ENCODE measurements around the gene SKIDA1.
A peak's percentile ranks its signal among the peaks of the same experiment; 100 is the strongest.

SKIDA1 gene

DNA sequence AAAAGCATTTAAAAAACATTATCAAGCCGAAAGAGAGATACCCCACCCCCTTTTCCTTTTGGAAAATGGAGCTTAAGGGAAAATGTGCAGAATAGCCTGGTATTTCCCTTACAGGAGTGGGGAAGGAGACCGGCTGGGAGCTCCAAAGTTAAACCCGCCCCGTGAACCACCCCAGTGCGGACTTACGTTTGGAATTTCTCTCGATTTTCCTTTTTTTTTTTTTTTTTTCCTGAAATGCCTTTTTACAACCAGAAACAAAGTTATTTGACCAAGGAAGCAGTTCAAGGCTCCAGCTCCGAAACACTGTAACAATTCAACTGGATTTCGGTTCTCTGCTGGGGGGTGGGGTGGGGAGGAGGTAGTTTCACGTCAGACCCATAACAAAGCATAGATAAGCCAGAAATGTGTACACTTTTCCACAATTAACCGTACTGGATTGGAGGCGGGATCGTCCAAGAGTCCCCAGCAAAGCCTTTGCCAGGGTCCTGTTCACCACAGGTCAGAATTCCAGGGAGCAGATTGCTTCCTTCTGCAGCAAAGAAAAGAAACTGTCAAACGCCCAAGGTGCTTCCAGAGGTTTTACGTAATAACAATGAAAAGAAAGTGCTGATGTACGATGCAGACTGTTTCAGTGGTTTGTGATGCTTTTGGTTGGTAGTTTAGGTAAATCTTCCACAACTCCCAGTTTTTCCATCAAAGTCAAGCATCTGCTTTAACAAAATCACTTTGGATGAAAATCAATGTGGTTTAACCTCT is 6.7 kb downstream of the SKIDA1 start:
- no peak overlapping the region for H3K4me3 ChIP-seq (ENCODE audit: low read length)
- no peak for DNase-seq (ENCODE audit: low read depth, low spot score)

GRCh38 chr10:21518149-21518640 is 7.3 kb downstream of the SKIDA1 start:
- peak overlapping the region; percentile 57 for H3K4me3 ChIP-seq (ENCODE audit: low read length)
- DNase-seq (ENCODE audit: low read depth, low spot score) = no peak

DNA sequence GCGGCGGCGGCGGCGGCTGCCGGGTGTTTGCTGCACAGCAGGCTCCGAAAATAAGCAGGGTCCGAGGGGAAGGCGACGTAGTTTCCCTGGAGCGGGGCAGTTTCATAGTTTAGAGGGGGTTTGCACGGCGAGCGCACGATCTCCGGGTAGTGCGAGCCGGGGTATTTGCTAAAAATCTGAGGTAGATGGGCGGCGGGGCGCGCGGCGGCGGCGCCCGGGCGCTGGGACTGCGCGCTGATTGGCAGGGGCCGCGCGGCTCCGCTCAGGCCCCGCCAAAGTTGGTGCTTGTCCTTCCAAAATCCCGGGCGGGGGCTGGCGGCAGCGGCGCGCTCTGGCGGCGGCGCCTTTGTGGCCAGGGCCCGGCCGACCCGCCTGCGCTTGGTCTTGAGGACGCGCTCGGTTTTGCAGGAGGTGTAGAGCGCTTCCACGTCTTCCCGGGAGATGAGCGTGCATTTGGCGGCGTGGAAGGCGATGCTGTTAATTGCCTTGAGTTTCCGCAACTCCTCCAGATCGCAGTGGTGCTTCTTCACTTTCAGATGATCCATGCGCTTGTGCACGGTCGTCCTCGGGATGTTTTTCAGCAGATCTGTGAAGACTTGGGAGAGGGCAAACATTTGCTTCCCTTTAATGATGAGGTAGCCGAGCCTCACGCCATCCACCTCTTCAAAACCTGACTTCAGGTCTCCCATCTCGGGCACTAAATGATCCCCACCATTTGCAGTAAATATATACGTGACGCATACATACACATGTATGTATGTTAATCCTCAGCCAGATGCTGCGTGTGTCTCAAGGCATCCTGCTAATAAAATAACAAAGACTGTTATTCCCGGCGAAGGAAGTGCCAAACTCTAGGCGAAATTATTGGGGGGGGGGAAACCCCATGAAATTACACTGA is 8.1 kb downstream of the SKIDA1 start:
- peak overlapping the region; percentile 57 for H3K4me3 ChIP-seq (ENCODE audit: low read length)
- DNase-seq (ENCODE audit: low read depth, low spot score) = no peak

DNA sequence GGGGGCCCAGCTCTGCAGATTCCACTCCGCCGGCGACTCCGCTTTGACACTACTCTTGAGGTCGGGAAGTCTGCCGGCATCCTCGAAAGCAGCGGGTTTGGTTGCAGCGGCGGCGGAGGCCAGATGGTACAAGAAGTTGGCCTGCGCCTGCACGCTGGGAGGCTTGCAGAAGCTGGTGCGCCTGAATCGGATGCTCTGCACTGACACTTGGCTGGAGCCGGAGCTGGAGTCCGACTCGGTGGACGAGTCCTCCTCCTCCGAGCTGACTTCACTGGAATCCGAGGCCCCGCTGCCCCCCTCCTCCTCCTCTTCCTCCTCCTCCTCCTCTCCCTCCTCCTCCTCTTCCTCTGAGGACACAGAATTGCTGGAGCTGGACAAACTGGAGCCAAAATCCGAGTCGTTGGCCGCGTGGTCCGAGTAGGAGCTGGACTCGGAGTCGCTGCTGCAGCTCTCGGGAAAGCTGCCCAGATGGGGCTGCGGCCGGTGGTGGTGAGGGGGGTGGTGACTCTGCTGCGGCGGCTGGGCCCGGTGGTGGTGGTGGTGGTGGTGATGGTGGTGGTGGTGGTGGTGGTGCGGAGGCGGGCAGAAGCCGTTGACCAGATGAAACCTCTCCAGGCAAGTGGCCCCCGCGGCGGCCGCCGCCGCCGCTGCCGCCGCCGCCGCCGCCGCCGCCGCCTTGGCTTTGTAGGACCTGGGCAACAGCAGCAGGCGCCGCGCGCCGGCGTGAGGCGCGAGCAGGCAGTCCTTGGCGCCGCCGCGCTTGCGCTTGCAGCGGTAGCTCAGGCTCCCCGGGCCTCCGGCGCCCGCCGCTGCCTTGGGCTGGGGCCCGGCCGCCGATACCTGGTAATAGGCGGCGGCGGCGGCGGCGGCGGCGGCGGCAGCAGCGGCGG is 9.0 kb downstream of the SKIDA1 start:
- DNase-seq (ENCODE audit: low read depth, low spot score) = no peak
- H3K4me3 ChIP-seq (ENCODE audit: low read length) = peak overlapping the region; percentile 57

DNA sequence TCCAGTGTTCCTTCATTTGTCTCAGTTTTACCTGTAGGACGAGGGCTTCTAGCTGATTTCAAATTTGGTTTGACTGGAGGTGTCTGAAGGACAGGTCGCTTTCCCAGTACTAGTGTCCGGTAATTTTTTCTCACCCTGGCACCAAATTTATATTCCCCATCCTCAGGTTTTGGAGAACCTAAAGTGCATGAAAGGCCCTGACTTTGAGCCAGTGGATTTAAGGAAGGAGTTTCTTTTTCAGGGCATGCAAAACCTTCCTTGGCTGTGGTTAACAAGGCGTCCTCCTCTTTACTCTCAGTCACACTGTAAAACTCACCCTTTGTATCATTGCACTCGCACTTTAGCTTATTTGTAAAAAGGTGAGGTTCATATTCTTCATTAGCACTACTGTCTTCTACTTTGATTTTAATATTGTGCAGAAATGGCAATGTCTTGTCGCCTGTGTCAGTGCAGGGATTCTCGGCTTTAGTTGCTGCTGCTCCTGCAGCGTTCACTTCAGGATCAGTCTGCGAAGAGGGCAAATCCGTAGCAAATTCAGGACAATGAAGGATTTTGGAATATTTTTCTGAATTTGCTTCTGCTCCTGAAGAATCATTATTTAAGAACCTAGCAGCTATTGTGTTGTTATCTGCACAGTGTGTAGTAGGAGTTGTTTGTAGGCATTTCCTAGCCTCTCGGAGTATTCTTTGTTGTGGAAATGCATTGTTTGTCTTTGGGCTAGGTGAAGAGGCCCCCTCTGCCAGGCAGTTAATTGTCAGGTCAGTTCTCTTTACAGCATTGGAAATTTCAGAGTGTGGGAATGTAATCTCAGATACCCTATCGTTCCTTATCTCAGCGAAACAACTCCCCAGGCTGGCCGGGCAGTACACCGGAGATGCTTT is 9.9 kb downstream of the SKIDA1 start:
- no peak overlapping the region for H3K4me3 ChIP-seq (ENCODE audit: low read length)
- no peak for DNase-seq (ENCODE audit: low read depth, low spot score)

DNA sequence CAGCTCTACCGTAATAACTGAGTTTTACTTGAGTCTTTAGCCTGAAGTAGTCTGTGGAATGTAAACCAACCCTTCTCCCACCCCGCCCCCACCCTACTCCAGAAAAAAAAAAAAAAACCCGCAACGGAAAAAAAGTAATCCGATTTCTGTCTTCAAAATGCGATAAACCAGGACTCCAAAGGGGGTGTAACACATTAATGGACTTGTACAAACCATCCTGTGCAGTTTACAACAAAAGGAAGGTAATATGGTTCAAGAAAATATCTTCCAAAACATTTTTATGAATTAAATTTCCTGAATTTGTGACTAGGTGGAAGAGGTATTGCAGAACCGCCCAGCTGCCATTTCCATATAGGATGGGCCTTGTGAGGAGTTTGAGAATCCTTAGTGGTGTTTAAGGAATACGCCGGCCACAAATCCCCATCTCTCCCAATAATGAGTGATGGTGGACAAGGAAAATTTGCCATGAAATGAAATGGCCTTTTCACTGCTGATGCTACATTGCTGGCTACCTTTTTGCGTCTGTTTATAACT is 10.6 kb downstream of the SKIDA1 start:
- no peak overlapping the region for H3K4me3 ChIP-seq (ENCODE audit: low read length)
- DNase-seq (ENCODE audit: low read depth, low spot score) = no peak

DNA sequence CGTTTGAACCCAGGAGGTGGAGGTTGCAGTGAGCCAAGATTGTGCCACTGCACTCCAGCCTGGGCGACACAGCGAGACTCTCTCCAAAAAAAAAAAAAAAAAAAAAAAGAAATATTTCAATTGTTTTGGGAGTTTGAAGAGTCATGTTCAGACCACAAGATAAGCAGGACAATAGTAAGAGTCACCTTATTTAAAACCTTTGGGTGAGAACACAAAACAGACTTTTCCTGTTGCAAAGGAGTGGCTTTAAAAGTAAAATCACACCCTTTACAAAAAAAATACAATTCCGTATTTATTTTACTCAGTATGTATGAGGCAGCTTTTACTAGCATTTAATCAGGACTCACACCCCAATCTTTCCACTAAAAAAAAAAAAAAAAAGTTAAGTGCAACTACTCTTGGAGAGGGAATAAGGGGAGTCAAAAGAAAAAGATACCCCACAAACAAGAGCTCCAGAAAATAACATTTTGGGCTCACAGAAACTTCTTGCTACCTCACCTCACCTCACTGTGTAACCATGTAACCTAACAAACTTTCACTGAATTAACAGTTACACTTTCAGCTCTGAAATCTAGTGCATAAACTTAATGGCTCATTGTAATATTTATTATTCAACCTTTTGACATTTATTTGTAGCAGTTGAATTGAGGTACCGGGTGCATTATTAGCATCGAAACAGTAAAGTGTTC is 11.2 kb downstream of the SKIDA1 start:
- DNase-seq (ENCODE audit: low read depth, low spot score) = no peak
- no peak overlapping the region for H3K4me3 ChIP-seq (ENCODE audit: low read length)

GRCh38 chr10:21513405-21513788 is 12.1 kb downstream of the SKIDA1 start:
- DNase-seq (ENCODE audit: low read depth, low spot score) = no peak
- no peak overlapping the region for H3K4me3 ChIP-seq (ENCODE audit: low read length)

DNA sequence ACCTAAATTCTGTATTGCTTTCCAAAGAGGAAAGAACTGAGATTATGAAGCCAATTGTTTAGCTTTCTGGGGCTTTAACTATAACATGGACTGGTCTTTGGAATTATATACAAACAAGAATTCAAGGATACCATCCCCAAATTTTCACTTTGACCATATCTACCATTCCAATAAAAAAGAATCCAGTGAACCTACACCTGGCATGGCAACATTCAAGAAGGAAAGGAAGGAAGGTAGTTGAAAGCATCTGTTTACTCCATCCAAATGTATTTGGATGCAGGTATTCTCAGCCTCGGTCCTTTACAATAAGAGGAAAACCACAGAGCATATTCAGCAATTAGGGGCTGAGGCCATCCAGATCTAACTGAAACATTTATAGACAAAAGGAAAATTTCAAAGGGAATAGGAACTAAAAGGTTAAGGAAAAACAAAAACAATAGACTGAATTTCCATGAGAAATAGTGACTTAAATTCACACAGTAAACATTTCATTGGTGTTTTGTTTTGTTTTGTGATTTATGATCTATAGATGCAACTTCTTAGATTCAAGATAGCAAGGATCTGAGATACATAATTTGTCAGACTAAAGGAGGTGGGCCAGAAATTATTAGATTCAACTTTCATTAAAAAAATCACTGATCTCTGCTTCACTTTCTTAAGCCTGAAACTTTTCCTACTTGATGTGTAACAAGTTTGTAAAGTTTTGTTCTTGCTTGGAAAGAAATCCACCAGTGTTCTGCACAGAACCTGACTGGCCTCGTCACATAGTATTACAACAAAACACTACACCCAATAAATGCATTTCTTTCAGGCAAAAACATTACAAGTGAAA is 12.7 kb downstream of the SKIDA1 start:
- no peak for DNase-seq (ENCODE audit: low read depth, low spot score)
- no peak overlapping the region for H3K4me3 ChIP-seq (ENCODE audit: low read length)

DNA sequence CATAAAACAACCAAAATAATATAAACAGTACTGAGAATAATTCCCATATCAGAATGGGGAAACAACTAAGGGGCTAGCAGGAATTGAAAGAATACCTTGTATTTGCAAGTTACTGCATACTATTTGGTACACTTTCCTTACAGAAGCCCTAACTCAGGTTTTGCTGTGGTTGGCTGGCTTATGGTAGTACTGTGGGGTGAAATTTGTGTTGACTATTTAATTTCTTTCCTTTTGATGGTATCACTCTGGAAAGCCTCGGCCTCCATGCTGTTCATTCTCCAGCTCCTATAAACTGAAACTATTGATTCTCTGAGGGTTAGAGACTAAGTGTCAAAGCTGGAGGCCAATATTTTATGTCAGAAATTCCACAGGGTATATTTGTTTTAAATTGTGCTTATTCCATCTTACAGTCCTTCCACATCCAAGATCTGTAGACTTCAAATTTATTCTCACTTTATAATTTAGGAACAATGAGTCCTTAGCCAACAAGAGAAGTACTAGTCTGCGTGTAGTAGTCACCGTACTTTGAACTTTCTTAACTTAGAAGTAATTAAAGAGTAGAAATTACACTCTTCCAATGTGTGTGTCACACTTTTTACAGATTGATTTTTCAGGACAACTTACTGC is 13.4 kb downstream of the SKIDA1 start:
- DNase-seq (ENCODE audit: low read depth, low spot score) = no peak
- H3K4me3 ChIP-seq (ENCODE audit: low read length) = no peak overlapping the region

- no peak for DNase-seq (ENCODE audit: low read depth, low spot score)
- H3K4me3 ChIP-seq (ENCODE audit: low read length) = no peak overlapping the region
Observed at GRCh38 chr10:21511095-21511570, 14.3 kb downstream of the SKIDA1 start.

DNA sequence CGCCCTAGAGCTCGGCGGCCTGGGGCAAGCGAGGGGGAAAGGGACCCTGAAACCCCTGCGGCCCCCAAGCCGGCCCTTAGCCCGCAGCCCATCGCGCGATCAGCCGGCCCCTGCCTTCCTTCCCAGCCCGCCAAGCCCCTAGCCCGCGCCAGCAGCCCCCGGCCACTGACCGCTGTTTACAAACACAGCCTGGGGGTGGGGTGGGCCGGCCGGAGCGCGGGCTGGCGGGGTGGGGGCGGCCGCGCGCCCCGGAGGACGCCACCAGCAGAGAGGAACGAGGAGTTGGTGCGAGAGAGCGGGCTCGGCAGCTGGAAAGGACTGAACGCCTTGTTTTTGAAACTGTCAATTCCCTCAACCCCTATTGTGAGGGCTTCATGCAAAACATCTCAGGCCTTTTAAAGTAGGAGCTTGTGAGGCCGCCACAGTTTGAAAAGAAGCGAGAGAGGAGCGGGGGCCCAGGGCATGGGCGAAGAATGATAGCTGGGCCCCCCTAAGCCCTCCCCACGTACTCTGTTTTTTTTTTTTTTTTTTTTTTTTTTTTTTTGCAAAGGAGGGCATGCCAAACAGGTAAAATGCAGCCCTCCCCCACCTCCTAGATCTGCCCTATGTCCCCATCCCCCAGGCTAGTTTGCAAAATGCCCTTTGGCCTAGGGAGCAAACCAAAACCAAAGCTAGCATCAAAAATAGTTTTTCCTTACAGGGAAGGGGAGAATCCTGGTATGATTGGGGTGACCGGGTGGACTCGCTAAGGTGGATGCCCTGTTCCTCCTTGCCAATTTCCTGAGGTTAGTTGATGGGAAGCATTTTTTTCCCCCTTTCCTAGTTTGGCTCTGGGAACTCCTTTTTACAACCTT is 15.0 kb downstream of the SKIDA1 start:
- H3K4me3 ChIP-seq (ENCODE audit: low read length) = no peak overlapping the region
- DNase-seq (ENCODE audit: low read depth, low spot score) = no peak

GRCh38 chr10:21509341-21510240 is 15.9 kb downstream of the SKIDA1 start:
- H3K4me3 ChIP-seq (ENCODE audit: low read length) = no peak overlapping the region

GRCh38 chr10:21508706-21509331 is 16.7 kb downstream of the SKIDA1 start:
- no peak for DNase-seq (ENCODE audit: low read depth, low spot score)
- H3K4me3 ChIP-seq (ENCODE audit: low read length) = no peak overlapping the region

More at GRCh38 chr10:21509341-21510240, 15.9 kb downstream of the SKIDA1 start:
- DNase-seq (ENCODE audit: low read depth, low spot score) = no peak
